Measurements from ENCODE around the gene MEGF6.

Gene MEGF6

DNA sequence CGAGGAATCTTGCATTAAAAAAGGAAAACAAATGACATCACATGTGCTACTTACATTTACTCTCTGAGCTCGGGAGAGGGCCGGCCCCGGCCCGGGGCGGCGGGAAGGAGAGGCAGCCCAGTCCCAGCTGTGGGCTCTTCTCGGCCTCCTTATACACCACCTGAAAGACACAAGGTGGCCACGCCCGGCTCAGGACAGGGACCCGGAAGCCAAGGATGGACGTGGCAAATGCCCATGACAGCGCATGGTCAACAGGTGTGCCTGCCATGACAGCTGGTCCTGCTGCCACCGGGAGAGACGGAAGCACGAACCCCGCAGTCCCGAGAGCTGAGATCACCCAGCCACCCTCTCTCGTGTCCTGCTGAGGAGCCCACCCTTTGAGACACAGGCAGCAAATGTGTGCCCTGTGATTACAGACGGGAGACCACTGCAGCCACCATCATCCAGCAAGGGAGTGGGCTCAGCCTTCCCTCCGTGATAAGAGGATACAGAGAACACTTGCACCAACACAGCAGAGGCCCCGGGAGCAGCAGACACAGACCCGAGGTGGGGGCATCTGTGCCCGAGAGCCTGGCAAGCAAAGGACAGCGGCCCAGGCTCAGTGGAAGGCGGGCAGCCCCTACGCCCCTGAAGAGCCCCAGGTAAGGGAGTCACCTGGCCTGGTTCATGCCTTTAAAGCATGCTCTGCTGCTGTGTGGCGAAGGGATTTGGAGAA is 22.2 kb upstream of the MEGF6 start:
- H3K27ac ChIP-seq (replicated peaks) = no peak overlapping the region
- no peak overlapping the region for H3K4me3 ChIP-seq (replicated peaks; ENCODE audit: insufficient read depth, low read length)
- no peaks in the 10 kb centered on the region for H3K27me3 ChIP-seq (ENCODE audit: insufficient read depth, poor library complexity, severe bottlenecking)
- TF ChIP-seq, protein P1, sequence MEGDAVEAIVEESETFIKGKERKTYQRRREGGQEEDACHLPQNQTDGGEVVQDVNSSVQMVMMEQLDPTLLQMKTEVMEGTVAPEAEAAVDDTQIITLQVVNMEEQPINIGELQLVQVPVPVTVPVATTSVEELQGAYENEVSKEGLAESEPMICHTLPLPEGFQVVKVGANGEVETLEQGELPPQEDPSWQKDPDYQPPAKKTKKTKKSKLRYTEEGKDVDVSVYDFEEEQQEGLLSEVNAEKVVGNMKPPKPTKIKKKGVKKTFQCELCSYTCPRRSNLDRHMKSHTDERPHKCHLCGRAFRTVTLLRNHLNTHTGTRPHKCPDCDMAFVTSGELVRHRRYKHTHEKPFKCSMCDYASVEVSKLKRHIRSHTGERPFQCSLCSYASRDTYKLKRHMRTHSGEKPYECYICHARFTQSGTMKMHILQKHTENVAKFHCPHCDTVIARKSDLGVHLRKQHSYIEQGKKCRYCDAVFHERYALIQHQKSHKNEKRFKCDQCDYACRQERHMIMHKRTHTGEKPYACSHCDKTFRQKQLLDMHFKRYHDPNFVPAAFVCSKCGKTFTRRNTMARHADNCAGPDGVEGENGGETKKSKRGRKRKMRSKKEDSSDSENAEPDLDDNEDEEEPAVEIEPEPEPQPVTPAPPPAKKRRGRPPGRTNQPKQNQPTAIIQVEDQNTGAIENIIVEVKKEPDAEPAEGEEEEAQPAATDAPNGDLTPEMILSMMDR (IDR thresholded peaks at IDR 0.05; ENCODE audit: insufficient read depth, low read length) = no peak
- TF ChIP-seq, protein P2, sequence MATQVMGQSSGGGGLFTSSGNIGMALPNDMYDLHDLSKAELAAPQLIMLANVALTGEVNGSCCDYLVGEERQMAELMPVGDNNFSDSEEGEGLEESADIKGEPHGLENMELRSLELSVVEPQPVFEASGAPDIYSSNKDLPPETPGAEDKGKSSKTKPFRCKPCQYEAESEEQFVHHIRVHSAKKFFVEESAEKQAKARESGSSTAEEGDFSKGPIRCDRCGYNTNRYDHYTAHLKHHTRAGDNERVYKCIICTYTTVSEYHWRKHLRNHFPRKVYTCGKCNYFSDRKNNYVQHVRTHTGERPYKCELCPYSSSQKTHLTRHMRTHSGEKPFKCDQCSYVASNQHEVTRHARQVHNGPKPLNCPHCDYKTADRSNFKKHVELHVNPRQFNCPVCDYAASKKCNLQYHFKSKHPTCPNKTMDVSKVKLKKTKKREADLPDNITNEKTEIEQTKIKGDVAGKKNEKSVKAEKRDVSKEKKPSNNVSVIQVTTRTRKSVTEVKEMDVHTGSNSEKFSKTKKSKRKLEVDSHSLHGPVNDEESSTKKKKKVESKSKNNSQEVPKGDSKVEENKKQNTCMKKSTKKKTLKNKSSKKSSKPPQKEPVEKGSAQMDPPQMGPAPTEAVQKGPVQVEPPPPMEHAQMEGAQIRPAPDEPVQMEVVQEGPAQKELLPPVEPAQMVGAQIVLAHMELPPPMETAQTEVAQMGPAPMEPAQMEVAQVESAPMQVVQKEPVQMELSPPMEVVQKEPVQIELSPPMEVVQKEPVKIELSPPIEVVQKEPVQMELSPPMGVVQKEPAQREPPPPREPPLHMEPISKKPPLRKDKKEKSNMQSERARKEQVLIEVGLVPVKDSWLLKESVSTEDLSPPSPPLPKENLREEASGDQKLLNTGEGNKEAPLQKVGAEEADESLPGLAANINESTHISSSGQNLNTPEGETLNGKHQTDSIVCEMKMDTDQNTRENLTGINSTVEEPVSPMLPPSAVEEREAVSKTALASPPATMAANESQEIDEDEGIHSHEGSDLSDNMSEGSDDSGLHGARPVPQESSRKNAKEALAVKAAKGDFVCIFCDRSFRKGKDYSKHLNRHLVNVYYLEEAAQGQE (IDR thresholded peaks at IDR 0.05; ENCODE audit: insufficient replicate concordance, low read depth) = no peak
- TF ChIP-seq SPI1 (IDR thresholded peaks at IDR 0.05; ENCODE audit: borderline replicate concordance, low read depth) = no peak
- no peak for TF ChIP-seq GABPA (IDR thresholded peaks at IDR 0.05; ENCODE audit: low read depth)
- no peak for TF ChIP-seq POLR2AphosphoS5 (IDR thresholded peaks at IDR 0.05; ENCODE audit: low read depth)
- no peak for DNase-seq (ENCODE audit: low read depth in 1 of 2, low spot score in 1 of 2)

DNA sequence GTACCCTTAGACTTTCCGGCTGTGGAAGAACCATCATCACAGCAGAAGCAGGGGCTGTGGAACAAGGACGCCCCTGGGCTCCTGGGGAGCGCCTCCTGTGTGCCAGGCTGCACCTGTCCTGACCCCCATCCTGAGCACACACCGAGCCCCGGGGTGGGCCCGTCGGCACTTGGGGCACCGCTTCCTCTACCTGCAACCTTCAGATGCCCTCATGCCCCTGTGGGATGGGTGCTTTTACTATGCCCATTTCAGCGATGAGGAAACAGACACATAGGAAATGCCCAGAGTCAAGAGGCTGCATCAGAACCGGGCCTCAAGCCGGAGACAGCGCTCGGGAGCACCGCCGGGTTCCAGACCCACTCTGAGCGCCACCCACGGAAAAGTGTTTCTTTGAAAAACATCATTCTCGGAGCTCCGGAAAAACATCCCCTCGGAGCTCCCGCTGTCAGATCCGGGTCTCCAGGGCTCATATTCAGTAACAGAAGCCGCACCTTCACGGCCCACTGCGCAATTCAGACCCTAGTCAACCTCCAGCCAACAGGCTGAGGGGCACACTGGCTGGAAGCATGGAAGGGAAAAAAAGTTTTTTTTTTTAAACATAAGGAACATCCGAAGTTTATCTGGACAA is 21.5 kb upstream of the MEGF6 start:
- Histone ChIP-seq H3K27me3 (ENCODE audit: insufficient read depth, poor library complexity, severe bottlenecking) (no peaks in the 10 kb centered on the region), H3K4me3 (replicated peaks; ENCODE audit: insufficient read depth, low read length) (no peak overlapping the region), H3K27ac (replicated peaks) (no peak overlapping the region)
- no peak for DNase-seq (ENCODE audit: low read depth in 1 of 2, low spot score in 1 of 2)
- TF ChIP-seq, protein P1 (IDR thresholded peaks at IDR 0.05; ENCODE audit: insufficient read depth, low read length) = no peak
- TF ChIP-seq POLR2AphosphoS5 (IDR thresholded peaks at IDR 0.05; ENCODE audit: low read depth) = no peak
- no peak for TF ChIP-seq GABPA (IDR thresholded peaks at IDR 0.05; ENCODE audit: low read depth)
- no peak for TF ChIP-seq SPI1 (IDR thresholded peaks at IDR 0.05; ENCODE audit: borderline replicate concordance, low read depth)
- TF ChIP-seq, protein P2 (IDR thresholded peaks at IDR 0.05; ENCODE audit: insufficient replicate concordance, low read depth) = no peak

DNA sequence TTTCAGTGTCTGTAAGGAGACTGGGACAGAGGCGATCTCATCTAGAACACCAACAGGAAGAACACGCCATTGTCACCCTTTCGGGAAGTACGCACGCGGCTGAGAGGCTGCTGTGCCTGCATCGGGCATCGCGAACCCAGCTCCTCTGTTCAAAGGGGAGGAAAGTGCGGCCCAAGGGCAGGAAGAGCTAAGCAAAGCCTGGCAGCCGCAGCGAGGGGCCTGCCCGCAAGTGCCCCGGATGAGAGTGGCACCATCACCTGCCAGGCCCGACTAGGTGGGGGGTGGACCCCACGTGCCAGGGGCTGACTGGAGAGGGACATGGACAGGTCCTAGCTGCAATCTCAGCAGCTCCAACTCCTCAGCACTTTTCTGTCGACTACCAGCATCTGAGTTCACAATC is 21.0 kb upstream of the MEGF6 start:
- Histone ChIP-seq H3K27me3 (ENCODE audit: insufficient read depth, poor library complexity, severe bottlenecking) (no peaks in the 10 kb centered on the region), H3K27ac (replicated peaks) (no peak overlapping the region), H3K4me3 (replicated peaks; ENCODE audit: insufficient read depth, low read length) (no peak overlapping the region)
- no peak for TF ChIP-seq SPI1 (IDR thresholded peaks at IDR 0.05; ENCODE audit: borderline replicate concordance, low read depth)
- TF ChIP-seq GABPA (IDR thresholded peaks at IDR 0.05; ENCODE audit: low read depth) = no peak
- TF ChIP-seq POLR2AphosphoS5 (IDR thresholded peaks at IDR 0.05; ENCODE audit: low read depth) = no peak
- TF ChIP-seq, protein P1 (IDR thresholded peaks at IDR 0.05; ENCODE audit: insufficient read depth, low read length) = no peak
- TF ChIP-seq, protein P2 (IDR thresholded peaks at IDR 0.05; ENCODE audit: insufficient replicate concordance, low read depth) = no peak
- DNase-seq (ENCODE audit: low read depth in 1 of 2, low spot score in 1 of 2) = no peak
